Astrocyte (in vitro differentiated cells and primary cell): ENCODE data around the gene DNMT1.

ENCODE experiments used
- CTCF ChIP-seq: IDR thresholded peaks from 2 replicates; pipeline ENCODE4 v1.5.1; 2011; ENCODE audit warnings: low read depth, mild to moderate bottlenecking, inconsistent platforms, low read length, moderate library complexity; ENCODE audit not compliant: insufficient read depth
- EZH2 ChIP-seq: IDR thresholded peaks from 2 replicates; pipeline ENCODE4 v1.6.1; 2012; ENCODE audit warnings: mild to moderate bottlenecking, low read length, inconsistent platforms; ENCODE audit not compliant: insufficient read depth

- TF ChIP-seq CTCF (no peak), EZH2 (no peak)
Measured at GRCh38 chr19:10088949-10089554, 105.7 kb downstream of the DNMT1 start.
